DMS153 (cell line): ENCODE data around the gene SMIM45.

ENCODE experiments used
- DNase-seq: peaks from one replicate; lab custom pipeline; 2025; lab: John Stamatoyannopoulos, UW

SMIM45 gene

GRCh38 chr22:41970601-41971000 is 18.7 kb downstream of the SMIM45 start:
- no peak for DNase-seq

DNA sequence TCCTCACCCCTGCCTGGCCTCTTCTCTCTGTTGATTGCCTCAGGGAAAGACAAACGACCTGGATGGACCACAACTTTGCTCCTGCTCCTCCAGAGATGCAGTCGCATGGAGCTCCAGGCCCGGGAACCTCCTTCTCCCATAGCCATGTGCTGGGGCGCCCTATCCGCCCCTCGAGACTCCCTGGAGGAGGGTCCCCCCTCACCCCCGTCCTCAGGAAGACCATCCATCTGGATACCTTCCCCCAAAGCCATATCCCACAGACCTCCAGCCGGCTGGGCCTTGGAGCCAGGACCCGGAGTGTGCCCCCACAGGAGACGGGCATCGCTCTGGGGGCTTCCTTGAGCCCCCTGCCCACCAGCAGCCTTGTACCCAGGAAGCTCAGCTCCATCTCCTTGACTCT is 19.5 kb downstream of the SMIM45 start:
- no peak for DNase-seq

GRCh38 chr22:41974691-41975290 is 22.8 kb downstream of the SMIM45 start:
- no peak for DNase-seq

DNA sequence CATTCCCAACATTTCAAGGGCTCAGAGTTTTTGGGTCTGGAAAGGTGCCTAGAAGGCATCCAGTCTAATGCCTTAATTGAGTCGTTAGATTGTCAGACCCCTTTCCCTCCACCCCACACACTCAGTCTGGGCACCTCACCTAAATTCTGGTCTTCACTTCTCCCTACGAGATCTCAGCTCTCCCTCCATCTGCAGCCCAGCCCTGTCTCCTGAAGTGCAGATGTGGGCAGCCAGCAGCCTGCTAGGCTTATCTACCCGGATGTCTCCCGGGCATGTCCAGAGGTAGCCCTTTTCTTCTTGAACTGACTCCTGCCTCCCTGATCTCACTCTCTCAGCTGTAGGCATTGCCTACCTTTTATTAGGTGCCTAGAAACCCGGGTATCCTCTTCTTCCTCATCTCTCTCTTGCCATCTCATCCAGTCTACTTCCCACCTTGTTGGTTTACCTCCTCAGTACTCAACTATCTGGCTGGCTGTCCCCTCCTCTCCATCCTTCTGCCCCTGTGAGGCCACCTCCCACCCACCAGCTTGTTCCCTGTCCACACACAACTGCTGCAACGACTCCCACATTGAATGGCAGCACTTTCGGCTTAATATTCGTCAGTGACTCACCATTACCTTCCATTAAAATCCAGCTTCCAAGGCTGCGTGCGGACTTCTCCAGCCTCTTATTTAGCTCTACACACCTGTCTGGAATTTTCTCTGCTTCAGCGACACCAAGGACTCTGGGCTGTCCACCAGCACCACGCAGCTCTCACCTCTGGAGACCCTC is 23.5 kb downstream of the SMIM45 start:
- DNase-seq, result no peak

- DNase-seq, result no peak
Measured at GRCh38 chr22:41976070-41976901, 24.3 kb downstream of the SMIM45 start.

DNA sequence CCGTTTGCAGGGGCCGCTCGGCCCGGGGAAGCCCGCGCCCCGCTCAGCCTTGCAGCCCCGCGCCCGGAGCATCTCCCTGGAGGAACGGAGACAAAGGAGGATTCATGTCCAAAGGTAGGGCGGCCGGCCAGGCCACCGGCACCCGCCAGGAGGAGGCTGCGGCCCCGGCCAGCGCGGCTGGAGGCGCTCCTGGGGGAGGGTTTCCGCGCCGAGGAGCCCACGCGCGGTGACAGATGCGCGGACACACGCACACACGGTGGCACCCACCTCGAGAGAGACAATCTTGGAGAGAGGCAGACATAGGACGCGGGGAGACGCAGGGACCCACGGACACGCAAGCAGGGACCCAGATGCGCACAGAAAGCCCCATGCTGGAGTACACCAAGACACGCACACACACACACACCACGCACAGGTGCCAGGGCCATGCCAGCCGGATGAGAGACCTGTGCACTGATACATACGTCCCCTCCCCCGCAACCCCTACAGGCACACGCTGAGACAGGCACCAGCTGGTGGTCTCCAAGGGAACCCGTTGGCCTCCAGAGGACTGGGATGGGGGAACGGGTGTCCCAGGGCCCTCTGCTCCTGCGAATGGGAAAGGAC is 25.1 kb downstream of the SMIM45 start:
- DNase-seq, result no peak

- no peak for DNase-seq
Measured at GRCh38 chr22:41978732-41979131, 26.8 kb downstream of the SMIM45 start.

GRCh38 chr22:41979423-41980250 is 27.7 kb downstream of the SMIM45 start:
- no peak for DNase-seq

GRCh38 chr22:41982865-41983264 is 30.9 kb downstream of the SMIM45 start:
- no peak for DNase-seq

- DNase-seq, result no peak
Measured at GRCh38 chr22:41983513-41984405, 31.8 kb downstream of the SMIM45 start.

GRCh38 chr22:41987276-41987675 is 35.3 kb downstream of the SMIM45 start:
- no peak for DNase-seq

GRCh38 chr22:41989246-41989645 is 37.3 kb downstream of the SMIM45 start:
- no peak for DNase-seq

GRCh38 chr22:41991111-41991510 is 39.2 kb downstream of the SMIM45 start:
- DNase-seq, result no peak

DNA sequence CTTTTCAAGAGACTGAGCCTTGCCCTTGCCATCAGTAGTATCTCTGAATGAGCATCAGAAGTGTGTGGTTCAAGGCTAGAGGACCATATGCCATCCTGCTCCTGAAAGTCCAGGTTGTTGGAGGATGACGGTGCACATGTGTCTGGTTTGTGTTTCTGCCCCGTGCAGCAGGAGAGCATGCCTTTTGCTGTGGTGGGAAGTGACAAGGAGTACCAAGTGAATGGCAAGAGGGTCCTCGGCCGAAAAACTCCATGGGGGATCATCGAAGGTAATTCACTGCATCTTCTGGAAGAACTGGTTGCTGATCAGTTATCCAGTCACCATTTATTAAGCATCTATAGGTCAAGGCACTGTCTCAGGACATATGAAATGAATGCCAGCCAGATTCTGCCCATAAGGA is 40.5 kb downstream of the SMIM45 start:
- no peak for DNase-seq

- no peak for DNase-seq
Measured at GRCh38 chr22:41995211-41995610, 43.3 kb downstream of the SMIM45 start.

DNA sequence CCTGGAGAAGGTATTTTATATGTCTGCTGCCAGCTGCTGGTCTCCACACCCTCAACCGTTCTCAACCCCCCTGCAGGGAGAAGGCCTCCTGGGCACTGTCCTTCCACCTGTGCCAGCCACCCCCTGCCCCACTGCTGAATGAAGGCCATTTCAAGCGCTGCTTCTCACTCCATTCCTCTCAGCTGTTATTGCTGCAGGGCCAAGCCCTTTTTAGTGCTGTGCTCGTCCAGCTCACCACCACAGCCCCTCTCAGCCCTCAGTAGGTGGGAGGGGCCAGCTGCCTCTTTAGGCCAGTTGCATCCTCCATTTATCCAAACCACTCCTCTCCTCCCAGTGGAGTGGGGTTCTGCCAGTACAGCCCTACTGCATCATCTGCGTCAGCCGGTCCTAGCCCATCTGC is 44.9 kb downstream of the SMIM45 start:
- no peak for DNase-seq

GRCh38 chr22:41998361-41999261 is 46.7 kb downstream of the SMIM45 start, which contains the start of gene WBP2NL:
Gene WBP2NL, plus strand, starts transcription at chr22:41998788. Its CDS starts 31 bp downstream, at chr22:41998819.
- no peak for DNase-seq

GRCh38 chr22:42000466-42000865 is 48.5 kb downstream of the SMIM45 start:
- DNase-seq, result no peak

DNA sequence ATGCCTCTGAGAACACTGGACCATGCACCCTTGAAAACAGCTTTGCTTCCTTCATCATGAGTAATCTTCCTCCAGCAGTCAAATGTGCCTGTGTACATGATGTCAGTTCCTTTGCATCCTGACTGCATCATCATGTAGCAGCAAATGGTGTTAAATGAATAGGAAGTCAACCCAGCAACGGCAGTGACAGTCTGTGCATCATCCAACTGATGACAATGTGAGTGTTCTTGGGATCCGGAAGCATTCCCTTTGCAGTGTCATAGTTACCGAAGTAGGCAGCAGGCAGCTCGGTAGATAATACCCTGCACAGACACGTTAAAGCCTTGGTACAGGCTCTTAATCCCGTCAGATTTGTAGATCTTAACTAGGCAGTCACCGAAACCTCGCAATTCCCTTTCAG is 49.2 kb downstream of the SMIM45 start:
- no peak for DNase-seq
